Heart left ventricle (tissue), 16 donors: ENCODE results near the gene PAPOLA. TPM values are rescaled to one million over a fixed set of nuclear protein-coding genes. Genes with fewer than 3 reads are reported as not detected.

Experiments
- ATAC-seq, 4 donors: fragments of 200-7000 bp; cut with Tn5 transposase; one replicate each; pipeline ENCODE4 v1.9.1; 2020 to 2022; ENCODE audit warnings: moderate library complexity in 4 of 4, mild to moderate bottlenecking in 3 of 4, moderate number of reproducible peaks in 1 of 4
- DNase-seq, 5 donors: peaks; one replicate each; pipeline ENCODE4 v3.0.0-alpha.2; 2020
- H3K27ac ChIP-seq, 12 donors: fragments of 200-600 bp; sonication (generic) in 4 of 12; one replicate each; pipeline versions ENCODE4 v1.5.0 to v1.8.0; 2016 to 2022; ENCODE audit warnings: mild to moderate bottlenecking in 2 of 12
- H3K27me3 ChIP-seq, 9 donors: fragments of 200-600 bp; sonication (generic) in 2 of 9; one replicate each; pipeline versions ENCODE4 v1.5.1 to v1.8.0; 2016 to 2022; ENCODE audit warnings: mild to moderate bottlenecking in 3 of 9
- H3K36me3 ChIP-seq, 9 donors: fragments of 200-600 bp; sonication (generic) in 2 of 9; one replicate each; pipeline versions ENCODE4 v1.5.0 to v1.8.0; 2018 to 2022; ENCODE audit warnings: mild to moderate bottlenecking in 2 of 9
- H3K4me1 ChIP-seq, 12 donors: fragments of 200-600 bp; sonication (generic) in 4 of 12; one replicate each; pipeline versions ENCODE4 v1.5.0 to v1.8.0; 2016 to 2022; ENCODE audit warnings: mild to moderate bottlenecking in 3 of 12
- H3K4me3 ChIP-seq, 12 donors: fragments of 200-600 bp; sonication (generic) in 4 of 12; one replicate each; pipeline versions ENCODE4 v1.5.0 to v1.8.0; 2017 to 2022; ENCODE audit warnings: mild to moderate bottlenecking in 9 of 12, moderate library complexity in 4 of 12
- H3K9me3 ChIP-seq, 12 donors: fragments of 200-600 bp; sonication (generic) in 4 of 12; one replicate each; pipeline versions ENCODE4 v1.5.0 to v1.8.0; 2016 to 2022; ENCODE audit warnings: mild to moderate bottlenecking in 1 of 12
- POLR2A ChIP-seq, 2 donors: fragments of 450-650 bp; IDR thresholded peaks; one replicate each; pipeline ENCODE4 v1.6.1; 2017; ENCODE audit warnings: antibody characterized with exemption in 2 of 2, mild to moderate bottlenecking in 2 of 2, moderate library complexity in 2 of 2
- WGBS, 4 donors: extraction: QIAGEN DNeasy Blood & Tissue Kit in 2 of 4; methylation state at CpG; one replicate each; pipeline versions ENCODE4 v1.1.5 to v1.1.7; 2013 to 2018; 5-methylcytosine and 5-hydroxymethylcytosine counted together
- intact Hi-C, 10 donors: fragments of 100-400 bp; cut with DNase I; formaldehyde crosslinking; loops; one replicate each; pipeline versions ENCODE4 v1.11.1 to v1.14.2; 2022
- polyA plus RNA-seq, 2 donors: library from polyadenylated mRNA; stranded (reverse); fragments of 200-250 nt; gene quantifications; one replicate each; pipeline ENCODE4 v1.2.3, GENCODE V29; 2013
- total RNA-seq, 9 donors: library from RNA; depleted of rRNA in 2 of 9; stranded (reverse); fragments of >200 nt in 2 of 9; fragmentation: NEBNext Ultra II Directional in 3 of 9; extraction: Animal tissue kit (Norgen Biotek cat#: 25700) in 3 of 9; gene quantifications; one replicate each; pipeline versions ENCODE4 v1.1.0 to v1.2.4, GENCODE V29; 2016 to 2023
- TF ChIP-seq, protein P1 (sequence below), 12 donors: fragments of 200-600 bp; sonication (generic) in 4 of 12; IDR thresholded peaks; one replicate each; pipeline versions ENCODE4 v1.5.0 to v1.8.0; 2018 to 2022; ENCODE audit warnings: antibody characterized with exemption in 12 of 12, mild to moderate bottlenecking in 5 of 12
- donor health status: ischemic (EF 13 %, LVEDD 7.1; RV severe dilation, severe dysfunction).
- donor health status: healthy with polysubstance abuse.
- donor health status: DM: no; HTN: yes; CAD: no.
- donor health status: DM: no; HTN: no; CAD: no.
- donor health status: ischemic (EF 25% LVEDD 6.9; RV normal size, moderate dysfunction).
- donor health status: ischemic (EF 25% LVEDD 5.7; RV mildly dilated, moderate dysfunction).
- donor health status: healthy.
- donor health status: DM: yes; HTN: yes; CAD: no.
- donor health status: ischemic (EF 35%, LVEDD 5.7; RV mildly dilated, moderate dysfunction).
- donor health status: nonischemic (EF 11% LVEDD 7.7; RV severe dilation, severe dysfunction).
- donor health status: DM: yes; HTN: yes; CAD: no.
- donor health status: PGD.
- donor health status: ischemic (EF 29% LVEDD 5.4; RV normal size, mild dysfunction).
- donor health status: nonischemic (EF 23%, LVEDD 6.1; RV moderate dilation, normal function).

PAPOLA gene
- total and polyA plus RNA-seq, 11 donors = 72.0 to 147 (median 115) TPM

DNA sequence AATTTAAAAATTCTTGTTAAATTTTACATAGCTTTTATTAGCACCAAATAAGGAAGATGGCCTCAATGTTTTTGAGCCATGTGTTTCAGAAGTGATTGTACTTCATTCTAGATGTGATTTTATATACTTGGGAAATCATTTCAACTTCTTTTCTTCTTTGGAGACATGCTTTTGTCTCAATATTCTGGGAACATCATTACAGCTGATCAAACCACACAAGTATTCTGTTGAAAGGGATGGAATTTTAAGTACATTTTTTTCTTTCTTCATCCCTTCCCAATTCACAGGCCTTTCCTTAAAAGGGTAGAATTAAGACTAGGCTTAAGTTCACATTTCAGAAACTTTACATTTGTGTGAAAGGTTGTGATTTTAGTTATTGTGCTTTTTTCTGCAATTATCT, 66.4 kb downstream of the PAPOLA start:
- intact Hi-C loops = loop anchor here in 5 of 10 donors (2.0 to 10.0 kb wide), 3 partner anchors 172 to 264 kb away; no protein-coding TSS in a partner anchor
- Histone ChIP-seq H3K27ac (no peak overlapping the region), H3K4me1 (peaks cover 0 to 4% (median 0%) of the 10 kb centered on the region in 12 donors), H3K4me3 (no peak overlapping the region), H3K27me3 (no peaks in the 10 kb centered on the region), H3K36me3 (peaks cover 0 to 68% (median 49%) of the 10 kb centered on the region in 9 donors), H3K9me3 (no peaks in the 10 kb centered on the region)
- DNase-seq = no peak
- ATAC-seq = no peak
- TF ChIP-seq, protein P1, sequence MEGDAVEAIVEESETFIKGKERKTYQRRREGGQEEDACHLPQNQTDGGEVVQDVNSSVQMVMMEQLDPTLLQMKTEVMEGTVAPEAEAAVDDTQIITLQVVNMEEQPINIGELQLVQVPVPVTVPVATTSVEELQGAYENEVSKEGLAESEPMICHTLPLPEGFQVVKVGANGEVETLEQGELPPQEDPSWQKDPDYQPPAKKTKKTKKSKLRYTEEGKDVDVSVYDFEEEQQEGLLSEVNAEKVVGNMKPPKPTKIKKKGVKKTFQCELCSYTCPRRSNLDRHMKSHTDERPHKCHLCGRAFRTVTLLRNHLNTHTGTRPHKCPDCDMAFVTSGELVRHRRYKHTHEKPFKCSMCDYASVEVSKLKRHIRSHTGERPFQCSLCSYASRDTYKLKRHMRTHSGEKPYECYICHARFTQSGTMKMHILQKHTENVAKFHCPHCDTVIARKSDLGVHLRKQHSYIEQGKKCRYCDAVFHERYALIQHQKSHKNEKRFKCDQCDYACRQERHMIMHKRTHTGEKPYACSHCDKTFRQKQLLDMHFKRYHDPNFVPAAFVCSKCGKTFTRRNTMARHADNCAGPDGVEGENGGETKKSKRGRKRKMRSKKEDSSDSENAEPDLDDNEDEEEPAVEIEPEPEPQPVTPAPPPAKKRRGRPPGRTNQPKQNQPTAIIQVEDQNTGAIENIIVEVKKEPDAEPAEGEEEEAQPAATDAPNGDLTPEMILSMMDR (IDR thresholded peaks at IDR 0.05) = no peak
- TF ChIP-seq POLR2A (IDR thresholded peaks at IDR 0.05) = no peak

- peaks cover 0 to 41% (median 24%) of the 10 kb centered on the region in 9 donors for H3K36me3 ChIP-seq
- DNase-seq (no peak), ATAC-seq (no peak)
- H3K4me1 ChIP-seq = peaks cover 0 to 18% (median 12%) of the 10 kb centered on the region in 12 donors
- TF ChIP-seq, protein P1 (IDR thresholded peaks at IDR 0.05) = no peak
- no peak for TF ChIP-seq POLR2A (IDR thresholded peaks at IDR 0.05)
- no peak overlapping the region for H3K27ac ChIP-seq
- WGBS, 4 donors = 92 to 100% (median 97%) methylated on average over 4 of the region's 4 CpGs
- intact Hi-C loops = loop anchor here in 3 of 10 donors (5.0 kb wide), 3 partner anchors 166 to 176 kb away; no protein-coding TSS in a partner anchor
- no peak overlapping the region for H3K4me3 ChIP-seq
- H3K9me3 ChIP-seq = no peaks in the 10 kb centered on the region
- H3K27me3 ChIP-seq = no peaks in the 10 kb centered on the region
Measured at GRCh38 chr14:96571311-96571710, 69.1 kb downstream of the PAPOLA start.

GRCh38 chr14:96573473-96574100, 71.4 kb downstream of the PAPOLA start:
- intact Hi-C loops = loop anchor here in 3 of 10 donors (5.0 kb wide), 3 partner anchors 164 to 174 kb away; no protein-coding TSS in a partner anchor
- TF ChIP-seq, protein P1 (IDR thresholded peaks at IDR 0.05) = no peak
- TF ChIP-seq POLR2A (IDR thresholded peaks at IDR 0.05) = no peak
- ATAC-seq (no peak), DNase-seq (no peak)
- H3K36me3 ChIP-seq = peaks cover 0 to 25% (median 12%) of the 10 kb centered on the region in 9 donors
- H3K4me3 ChIP-seq = no peak overlapping the region
- 95 to 98% (median 97%) methylated on average over 5 of the region's 5 CpGs for WGBS, 4 donors
- no peaks in the 10 kb centered on the region for H3K27me3 ChIP-seq
- peaks cover 0 to 23% (median 12%) of the 10 kb centered on the region in 12 donors for H3K4me1 ChIP-seq
- no peak overlapping the region for H3K27ac ChIP-seq
- H3K9me3 ChIP-seq = no peaks in the 10 kb centered on the region

DNA sequence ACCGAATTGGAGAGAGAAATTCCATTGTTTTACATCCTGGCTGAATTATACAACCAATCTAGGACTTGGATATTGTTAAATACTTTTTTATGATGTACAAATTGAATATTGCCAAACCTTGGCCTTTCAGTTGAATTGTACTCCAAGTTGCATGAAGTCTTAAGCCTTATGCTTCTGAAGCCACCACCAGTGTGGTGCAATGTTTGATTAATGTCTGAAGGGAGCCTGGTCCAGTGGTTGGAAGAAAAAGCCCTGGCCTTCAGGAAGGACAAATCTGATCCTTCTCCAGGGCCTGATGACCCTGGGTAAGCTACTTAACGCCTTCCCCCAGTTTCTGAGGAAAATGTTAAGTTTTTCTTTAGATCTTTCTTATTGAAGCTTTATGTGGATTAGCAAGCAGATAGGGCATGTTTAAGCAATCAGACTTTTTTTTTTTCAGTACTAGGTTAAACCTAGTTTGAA, 72.0 kb downstream of the PAPOLA start:
- WGBS, 4 donors = 78 to 83% (median 81%) methylated on average over 2 of the region's 2 CpGs
- ATAC-seq (no peak), DNase-seq (no peak)
- Histone ChIP-seq H3K4me3 (no peak overlapping the region), H3K27me3 (no peaks in the 10 kb centered on the region), H3K9me3 (no peaks in the 10 kb centered on the region), H3K4me1 (peaks cover 0 to 23% (median 12%) of the 10 kb centered on the region in 12 donors), H3K27ac (no peak overlapping the region), H3K36me3 (peaks cover 0 to 23% (median 6%) of the 10 kb centered on the region in 9 donors)
- intact Hi-C loops = loop anchor here in 3 of 10 donors (5.0 kb wide), 3 partner anchors 163 to 173 kb away; no protein-coding TSS in a partner anchor
- TF ChIP-seq, protein P1 (IDR thresholded peaks at IDR 0.05) = no peak
- no peak for TF ChIP-seq POLR2A (IDR thresholded peaks at IDR 0.05)
